Stomach (tissue), 4 donors: ENCODE data around the gene RMC1.

Experiments used
- CTCF ChIP-seq, 7 experiments: fragments of 450-650 bp in 4 of 7; fragments of 200-600 bp in 3 of 7; sonication (generic) in 3 of 7; IDR thresholded peaks; one replicate each; pipeline ENCODE4 v1.5.1; 2016 to 2019; ENCODE audit warnings: antibody characterized with exemption in 7 of 7, control low read depth in 2 of 7, mild to moderate bottlenecking in 1 of 7
- EP300 ChIP-seq: sonication (generic); formaldehyde crosslinking; IDR thresholded peaks from one replicate; pipeline ENCODE4 v1.6.1; 2017; ENCODE audit warnings: antibody characterized with exemption
- POLR2A ChIP-seq, 4 donors: fragments of 450-650 bp; IDR thresholded peaks; one replicate each; pipeline ENCODE4 v1.6.1; 2016; ENCODE audit warnings: antibody characterized with exemption in 4 of 4, control low read depth in 2 of 4, mild to moderate bottlenecking in 1 of 4, moderate library complexity in 1 of 4
- POLR2AphosphoS5 ChIP-seq, 3 donors: sonication (generic); formaldehyde crosslinking; IDR thresholded peaks; one replicate each; pipeline ENCODE4 v1.6.1; 2016; ENCODE audit warnings: antibody characterized with exemption in 3 of 3

GRCh38 chr18:23460285-23461273 lies 42.7 kb upstream of the RMC1 start:
- TF ChIP-seq POLR2A (IDR thresholded peaks at IDR 0.05): no peak
- no peak for TF ChIP-seq CTCF (IDR thresholded peaks at IDR 0.05)
- TF ChIP-seq EP300: no peak
- no peak for TF ChIP-seq POLR2AphosphoS5 (IDR thresholded peaks at IDR 0.05)
